Neural progenitor cell (in vitro differentiated cells): ENCODE measurements around the gene GSTM3.

Source experiments
- EZH2 ChIP-seq: fragments of 200-600 bp; sonication (generic); IDR thresholded peaks from 2 replicates; pipeline ENCODE4 v1.6.1; 2017; ENCODE audit warnings: antibody characterized with exemption, mild to moderate bottlenecking, moderate library complexity
- TF ChIP-seq, protein P1 (sequence below): fragments of 200-600 bp; sonication (generic); IDR thresholded peaks from 2 replicates; pipeline ENCODE4 v1.5.1; 2017; ENCODE audit warnings: antibody characterized with exemption, mild to moderate bottlenecking

DNA sequence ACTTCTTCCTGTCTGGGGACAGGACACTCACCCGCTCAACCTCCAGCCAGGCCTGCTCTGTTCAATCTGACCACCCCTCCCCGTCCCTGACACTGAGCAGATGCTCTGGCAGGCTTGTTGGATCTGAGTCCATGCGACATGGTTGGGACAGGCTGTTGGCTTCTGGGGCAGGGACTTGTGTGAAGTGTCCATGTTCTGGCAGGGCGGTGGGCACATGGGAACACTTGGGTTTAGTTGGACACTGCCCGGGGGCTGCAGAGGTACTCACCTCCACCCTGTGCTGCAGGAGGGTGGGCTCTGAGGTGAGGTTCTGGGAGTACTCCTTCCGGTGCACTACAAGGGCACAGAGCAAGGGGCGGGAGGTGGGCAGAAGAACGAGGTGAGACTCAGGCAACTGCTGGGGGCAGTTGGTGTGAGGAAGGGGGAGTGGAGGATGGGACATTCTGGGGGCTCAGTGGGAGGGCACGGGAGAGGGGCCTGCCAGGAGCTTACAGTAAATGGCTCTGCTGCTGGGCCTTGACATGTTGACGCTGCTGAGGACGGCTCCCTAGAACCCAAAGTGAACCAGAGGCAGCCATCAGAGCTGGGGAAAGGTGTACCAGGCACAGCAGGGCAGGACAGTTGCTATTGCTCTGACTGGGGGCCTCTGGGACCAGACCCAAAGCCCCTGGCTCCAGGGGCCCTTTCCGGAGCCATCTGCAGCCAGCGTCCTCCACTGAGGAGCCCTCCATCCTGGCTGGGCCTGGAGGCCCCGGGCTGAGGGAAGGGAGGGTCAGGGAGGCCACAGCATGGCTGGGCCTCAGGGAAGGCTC lies 20.6 kb upstream of the GSTM3 start:
- TF ChIP-seq, protein P1, sequence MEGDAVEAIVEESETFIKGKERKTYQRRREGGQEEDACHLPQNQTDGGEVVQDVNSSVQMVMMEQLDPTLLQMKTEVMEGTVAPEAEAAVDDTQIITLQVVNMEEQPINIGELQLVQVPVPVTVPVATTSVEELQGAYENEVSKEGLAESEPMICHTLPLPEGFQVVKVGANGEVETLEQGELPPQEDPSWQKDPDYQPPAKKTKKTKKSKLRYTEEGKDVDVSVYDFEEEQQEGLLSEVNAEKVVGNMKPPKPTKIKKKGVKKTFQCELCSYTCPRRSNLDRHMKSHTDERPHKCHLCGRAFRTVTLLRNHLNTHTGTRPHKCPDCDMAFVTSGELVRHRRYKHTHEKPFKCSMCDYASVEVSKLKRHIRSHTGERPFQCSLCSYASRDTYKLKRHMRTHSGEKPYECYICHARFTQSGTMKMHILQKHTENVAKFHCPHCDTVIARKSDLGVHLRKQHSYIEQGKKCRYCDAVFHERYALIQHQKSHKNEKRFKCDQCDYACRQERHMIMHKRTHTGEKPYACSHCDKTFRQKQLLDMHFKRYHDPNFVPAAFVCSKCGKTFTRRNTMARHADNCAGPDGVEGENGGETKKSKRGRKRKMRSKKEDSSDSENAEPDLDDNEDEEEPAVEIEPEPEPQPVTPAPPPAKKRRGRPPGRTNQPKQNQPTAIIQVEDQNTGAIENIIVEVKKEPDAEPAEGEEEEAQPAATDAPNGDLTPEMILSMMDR = no peak
- no peak for TF ChIP-seq EZH2
